GM18951 (cell line): ENCODE results near the gene SPINT2.

Experiments
- POLR2A ChIP-seq: IDR thresholded peaks from 4 replicates; pipeline ENCODE4 v1.6.1; 2011; ENCODE audit warnings: mild to moderate bottlenecking; ENCODE audit not compliant: insufficient read length, insufficient read depth; ENCODE audit errors: extremely low read depth
- in situ Hi-C: fragments of 300-500 bp; cut with MboI; formaldehyde crosslinking; loops from one replicate; pipeline ENCODE4 v1.12.0; 2022; ENCODE audit warnings: low sequenced_read_pairs, mixed read lengths, inconsistent platforms; ENCODE audit not compliant: unreplicated experiment

SPINT2 gene

DNA sequence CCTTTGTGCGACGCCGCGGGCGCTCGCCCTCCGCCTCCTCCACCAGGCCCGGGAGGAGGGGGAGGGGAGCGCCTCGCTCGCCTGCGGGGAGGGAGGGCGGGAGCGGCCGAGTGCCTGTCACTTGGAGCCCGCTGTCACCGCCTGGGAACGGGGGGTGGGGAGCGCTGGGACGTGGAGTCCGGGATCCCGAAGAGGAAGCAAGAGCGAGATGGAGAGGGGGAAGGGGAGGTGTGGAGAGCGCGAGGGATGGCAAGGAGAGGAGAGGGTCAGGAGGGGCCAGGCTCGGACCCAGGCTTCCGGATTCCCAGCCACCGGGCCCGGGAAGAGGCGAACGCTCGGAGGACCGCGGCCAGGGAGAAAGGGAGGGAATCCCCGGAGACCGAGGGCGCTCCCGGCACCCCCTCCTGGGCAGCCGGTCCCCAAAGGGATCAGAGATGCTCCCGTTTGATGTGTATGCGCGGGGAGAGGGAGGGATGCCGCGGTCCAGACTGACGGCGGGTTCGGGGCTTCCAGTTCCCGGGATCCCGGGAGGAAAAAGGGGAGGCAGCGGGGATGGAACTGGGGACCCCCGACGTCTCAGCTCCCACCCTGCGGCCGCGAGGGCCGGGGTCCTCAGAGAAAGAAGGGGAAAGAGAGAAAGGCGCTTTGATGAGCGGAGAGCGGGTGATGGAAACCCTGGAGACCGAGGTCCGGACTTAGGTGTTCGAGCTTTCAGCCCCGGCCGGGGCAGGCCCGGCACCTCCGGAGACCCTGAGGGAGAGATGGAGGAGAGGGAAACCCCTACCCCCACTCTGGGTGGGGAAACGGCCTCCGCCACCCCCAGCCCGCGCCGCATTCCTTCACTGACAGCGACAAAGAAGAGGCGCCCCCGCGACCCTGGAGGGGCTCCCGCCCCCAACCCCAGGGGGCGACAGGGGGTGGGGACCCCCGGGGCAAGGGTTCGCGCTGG, 35.6 kb upstream of the SPINT2 start:
- no peak for TF ChIP-seq POLR2A
- in situ Hi-C loops = loop anchor here (25.0 kb wide), 1 partner anchor 341 kb away; no protein-coding TSS in a partner anchor

DNA sequence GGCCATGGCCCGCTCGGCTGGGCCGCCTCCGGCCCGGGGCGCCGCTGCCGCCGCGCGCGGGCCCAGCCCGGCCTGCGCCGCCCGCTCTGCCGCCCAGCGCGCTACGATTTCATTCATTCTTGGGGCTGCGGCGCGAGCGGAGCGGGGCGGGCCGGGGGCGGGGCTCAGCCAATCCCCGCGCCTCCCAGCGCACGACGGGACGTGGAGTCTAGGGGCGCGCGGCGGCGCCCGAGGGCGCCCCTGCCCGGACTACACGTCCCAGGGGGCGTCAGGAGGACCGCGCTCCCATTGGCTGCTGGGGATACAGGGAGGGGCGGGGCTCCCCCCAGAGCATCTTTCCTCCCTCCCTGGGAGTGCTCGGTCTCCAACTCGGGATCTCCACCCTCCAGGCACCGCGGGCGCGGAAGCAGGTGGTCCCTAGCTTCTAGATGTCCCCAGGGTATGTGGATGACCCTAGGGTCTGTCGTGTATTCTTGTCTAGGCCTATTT, 34.7 kb upstream of the SPINT2 start:
- TF ChIP-seq POLR2A = no peak
- in situ Hi-C loops = loop anchor here (5.0 to 25.0 kb wide), 3 partner anchors 98 to 342 kb away; no protein-coding TSS in a partner anchor

DNA sequence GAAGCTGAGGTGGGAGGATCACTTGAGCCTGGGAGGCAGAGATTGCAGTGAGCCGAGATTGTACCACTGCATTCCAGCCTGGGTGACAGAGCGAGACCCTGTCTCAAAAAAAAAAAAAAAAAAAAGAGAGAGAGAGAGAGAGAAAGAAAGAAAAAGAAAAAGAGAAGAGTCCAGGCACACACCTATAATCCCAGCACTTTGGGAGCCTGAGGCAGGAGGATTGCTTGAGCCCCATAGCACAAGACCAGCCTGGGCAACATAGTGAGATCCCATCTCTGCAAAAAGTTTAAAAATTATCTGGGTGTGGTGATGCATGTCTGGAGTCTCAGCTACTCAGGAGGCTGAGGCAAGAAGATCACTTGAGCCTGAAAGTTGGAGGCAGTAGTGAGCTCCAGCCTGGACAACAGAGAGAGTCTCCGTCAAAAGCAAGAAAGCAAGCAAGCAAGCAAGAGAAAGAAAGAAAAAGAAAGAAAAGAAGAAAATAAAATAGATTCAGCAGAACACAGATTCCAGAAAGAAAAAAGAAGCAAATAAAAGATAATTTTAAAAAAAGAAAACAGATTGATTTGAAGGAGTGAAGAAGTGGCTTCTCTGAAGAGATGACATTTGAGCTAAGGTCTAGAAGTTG, 33.8 kb upstream of the SPINT2 start:
- in situ Hi-C loops = loop anchor here (5.0 to 25.0 kb wide), 3 partner anchors 97 to 343 kb away; no protein-coding TSS in a partner anchor

DNA sequence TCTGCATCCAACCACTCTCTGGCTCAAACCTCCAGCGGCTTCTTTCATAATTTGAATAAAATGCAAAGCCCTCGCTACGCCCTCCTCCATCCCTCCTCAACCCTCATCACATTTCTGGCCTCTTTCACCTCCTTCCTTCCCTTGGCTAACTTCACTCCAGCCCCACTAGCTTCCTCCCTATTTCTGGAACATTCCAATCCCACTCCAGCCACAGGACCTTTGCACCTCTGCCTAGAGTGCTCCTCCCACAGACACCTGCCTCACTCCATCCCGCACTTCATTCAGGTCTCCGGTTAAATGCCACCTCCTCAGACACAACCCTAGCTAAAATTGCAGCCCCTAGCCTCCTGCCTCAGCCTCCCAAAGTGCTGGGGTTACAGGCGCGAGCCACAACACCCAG, 32.5 kb upstream of the SPINT2 start:
- no peak for TF ChIP-seq POLR2A
- in situ Hi-C loops = loop anchor here (5.0 to 25.0 kb wide), 3 partner anchors 95 to 345 kb away; no protein-coding TSS in a partner anchor

DNA sequence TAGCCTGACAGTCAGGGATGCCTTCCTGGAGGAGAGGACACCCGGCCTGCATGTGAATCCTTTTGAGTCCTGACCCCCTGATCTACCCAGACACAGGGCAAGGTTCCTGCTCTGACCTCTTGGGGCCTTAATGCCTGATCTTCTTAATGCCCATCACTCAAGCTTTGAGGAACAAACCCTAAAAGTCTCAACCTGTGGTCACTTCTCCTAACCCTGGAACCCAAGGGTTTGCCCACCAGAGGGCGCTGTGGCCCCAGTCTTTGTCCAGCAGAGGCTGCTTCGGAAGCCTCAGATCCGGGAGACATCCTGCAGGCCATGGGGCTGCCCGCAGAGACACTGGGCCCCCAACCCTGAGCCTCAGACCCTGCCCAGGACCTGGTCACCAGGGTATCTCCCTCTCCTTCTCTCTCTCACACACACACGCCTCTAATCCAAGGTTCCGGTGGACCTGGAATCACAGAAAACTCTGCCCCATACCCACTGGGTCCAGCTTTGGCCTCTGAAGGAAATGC, 30.6 kb upstream of the SPINT2 start:
- in situ Hi-C loops = loop anchor here (5.0 to 25.0 kb wide), 3 partner anchors 94 to 346 kb away; no protein-coding TSS in a partner anchor
- no peak for TF ChIP-seq POLR2A

DNA sequence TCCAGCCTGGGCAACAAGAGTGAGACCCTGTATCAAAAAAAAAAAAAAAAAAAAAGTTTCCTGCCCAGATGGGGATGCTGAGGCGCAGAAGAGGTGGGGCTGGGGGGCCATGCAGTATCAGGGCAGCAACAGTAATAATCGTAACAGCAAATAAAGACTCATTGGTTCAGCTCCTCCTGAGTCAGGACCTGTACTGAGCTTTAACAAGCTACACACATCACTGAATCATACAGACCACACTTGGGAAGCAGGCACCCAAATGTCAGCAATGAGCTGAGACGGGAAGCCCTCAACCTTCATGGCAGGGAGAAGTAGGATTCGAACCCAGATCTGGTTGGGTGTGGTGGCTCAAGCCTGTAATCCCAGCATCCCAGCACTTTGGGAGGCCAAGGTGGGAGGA, 29.8 kb upstream of the SPINT2 start:
- in situ Hi-C loops = loop anchor here (5.0 to 25.0 kb wide), 3 partner anchors 93 to 347 kb away; no protein-coding TSS in a partner anchor
- TF ChIP-seq POLR2A = no peak

DNA sequence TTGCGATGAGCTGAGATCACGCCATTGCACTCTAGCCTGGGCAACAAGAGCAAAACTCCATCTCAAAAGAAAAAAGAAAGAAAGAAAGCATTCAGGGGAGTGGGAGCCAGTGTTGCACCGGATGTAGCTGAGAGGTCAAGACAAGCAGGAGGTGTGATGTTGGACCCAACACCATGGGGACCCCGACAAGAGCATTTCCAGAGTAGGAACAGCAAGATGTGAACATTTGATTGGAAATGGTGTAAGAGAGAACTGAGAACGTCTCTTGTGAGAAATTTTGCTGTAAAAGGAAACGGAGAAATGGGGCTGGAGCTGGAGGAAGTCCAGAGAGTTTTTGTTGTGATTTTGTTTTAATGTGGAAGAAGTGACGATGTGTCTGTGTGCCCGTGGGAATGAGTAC, 24.6 kb upstream of the SPINT2 start:
- in situ Hi-C loops = loop anchor here (10.0 to 25.0 kb wide), 2 partner anchors 115 to 353 kb away; no protein-coding TSS in a partner anchor

DNA sequence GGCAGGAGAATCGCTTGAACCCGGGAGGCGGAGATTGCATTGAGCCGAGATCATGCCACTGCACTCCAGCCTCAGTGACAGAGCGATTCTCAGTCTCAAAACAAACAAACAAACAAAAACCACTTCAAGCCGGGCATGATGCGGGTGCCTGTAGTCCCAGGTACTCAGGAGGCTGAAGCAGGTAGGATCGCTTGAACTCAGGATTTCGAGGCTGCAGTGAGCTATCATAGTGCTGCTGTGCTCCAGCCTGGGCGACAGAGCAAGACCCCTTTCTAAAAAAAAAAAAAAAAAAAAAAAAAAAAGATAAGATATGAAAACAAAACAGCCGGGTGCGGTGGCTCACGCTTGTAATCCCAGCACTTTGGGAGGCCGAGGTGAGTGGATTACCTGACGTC, 21.1 kb upstream of the SPINT2 start:
- TF ChIP-seq POLR2A = no peak
- in situ Hi-C loops = loop anchor here (25.0 kb wide), 1 partner anchor 356 kb away; no protein-coding TSS in a partner anchor

More for the DNA sequence above, 24.6 kb upstream of the SPINT2 start:
- no peak for TF ChIP-seq POLR2A

DNA sequence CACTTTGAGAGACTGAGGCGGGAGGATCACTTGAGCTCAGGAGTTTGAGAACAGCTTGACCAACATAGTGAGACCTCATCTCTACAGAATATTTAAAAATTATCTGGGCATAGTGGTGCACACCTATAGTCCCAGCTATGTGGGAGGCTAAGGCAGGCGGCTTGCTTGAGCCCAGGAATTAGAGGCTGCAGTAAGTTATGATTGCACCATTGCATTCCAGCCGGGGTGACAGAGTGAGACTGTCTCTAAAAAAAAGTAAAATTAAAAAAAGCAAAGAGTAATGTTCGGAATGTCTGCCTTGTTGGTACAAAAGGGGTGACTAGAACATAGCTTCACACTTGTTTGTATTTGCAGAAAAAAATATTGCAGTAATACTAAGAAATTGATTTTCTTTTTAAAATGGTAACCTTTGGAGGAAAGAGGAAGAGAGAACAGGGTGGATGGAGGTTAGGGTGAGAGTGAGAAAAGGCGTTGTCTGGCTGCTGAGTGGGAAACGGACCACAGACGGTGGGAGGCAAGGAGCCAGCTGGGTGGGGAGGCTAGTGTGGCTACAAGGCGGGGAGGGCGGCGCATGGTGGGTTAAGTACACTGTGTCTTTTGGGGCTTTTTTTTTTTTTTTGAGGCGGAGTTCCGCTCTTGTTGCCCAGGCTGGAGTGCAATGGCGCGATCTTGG, 18.4 kb upstream of the SPINT2 start:
- in situ Hi-C loops = loop anchor here (25.0 kb wide), 1 partner anchor 359 kb away; no protein-coding TSS in a partner anchor
- no peak for TF ChIP-seq POLR2A

DNA sequence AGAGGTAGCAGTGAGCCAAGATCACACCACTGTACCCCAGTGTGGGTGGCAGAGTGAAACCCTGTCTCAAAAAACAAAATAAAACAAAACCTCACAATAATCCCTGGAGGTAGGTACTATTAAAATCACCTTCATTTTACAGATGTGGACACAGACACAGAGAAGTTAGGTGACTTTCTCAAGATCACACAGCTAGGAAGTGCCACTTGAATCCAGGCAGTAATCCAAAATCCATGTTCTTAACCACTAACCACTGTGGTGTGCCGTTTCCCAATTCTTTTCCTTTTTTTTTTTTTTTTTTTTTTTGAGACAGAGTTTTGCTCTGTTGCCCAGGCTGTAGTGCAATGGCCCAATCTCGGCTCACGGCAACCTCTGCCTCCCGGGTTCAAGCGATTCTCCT, 17.2 kb upstream of the SPINT2 start:
- no peak for TF ChIP-seq POLR2A
- in situ Hi-C loops = loop anchor here (25.0 kb wide), 1 partner anchor 360 kb away; no protein-coding TSS in a partner anchor

DNA sequence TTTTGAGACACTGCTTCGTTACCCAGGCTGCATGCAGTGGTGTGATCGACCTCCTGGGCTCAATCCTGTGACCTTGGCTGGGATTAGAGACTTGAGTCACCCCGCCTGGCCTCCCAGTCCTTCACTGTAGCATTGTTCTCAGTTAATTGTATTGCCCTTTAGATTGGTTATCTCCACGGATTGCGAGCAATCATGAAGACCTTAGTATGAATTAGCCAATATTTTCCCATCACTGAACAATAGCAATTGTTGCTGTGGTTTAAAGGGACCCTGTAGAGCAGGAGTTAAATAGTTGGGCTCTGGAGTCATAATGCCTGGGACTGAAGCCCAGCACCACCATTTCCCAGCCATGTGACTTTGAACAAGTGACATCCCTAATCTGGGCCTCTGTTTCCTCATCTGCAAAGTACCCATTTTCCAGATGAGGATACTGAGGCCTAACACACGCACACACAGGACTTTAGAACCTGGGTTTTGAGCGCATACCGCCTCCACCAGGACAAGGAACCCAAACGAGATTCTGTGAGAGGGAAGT, 16.6 kb upstream of the SPINT2 start:
- in situ Hi-C loops = loop anchor here (25.0 kb wide), 1 partner anchor 360 kb away; no protein-coding TSS in a partner anchor
- no peak for TF ChIP-seq POLR2A

DNA sequence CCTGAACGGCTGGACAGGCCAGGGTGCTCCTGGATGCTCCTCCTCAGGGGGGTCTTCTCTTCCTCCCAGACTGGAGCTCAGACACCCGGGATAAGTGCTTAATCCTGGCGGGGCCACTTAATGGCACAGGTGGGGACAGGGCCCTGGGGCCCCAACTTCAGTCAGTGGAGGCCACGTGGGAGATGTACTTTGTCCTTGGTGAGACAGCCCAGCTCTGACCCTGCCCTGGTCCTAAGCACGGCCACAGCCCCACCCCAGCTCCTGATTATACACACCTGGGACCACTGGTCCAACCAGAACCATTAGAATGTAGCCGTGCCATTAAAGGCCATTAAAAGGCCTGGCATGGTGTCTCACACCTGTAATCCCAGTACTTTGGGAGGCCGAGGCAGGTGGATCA, 16.0 kb upstream of the SPINT2 start:
- in situ Hi-C loops = loop anchor here (25.0 kb wide), 1 partner anchor 361 kb away; no protein-coding TSS in a partner anchor

More for the DNA sequence above, 16.0 kb upstream of the SPINT2 start:
- no peak for TF ChIP-seq POLR2A
